ENCODE data around the gene KRTAP1-4. TPM values are rescaled to one million over a fixed set of nuclear protein-coding genes. Genes with fewer than 3 reads are reported as not detected.

Gene KRTAP1-4
- polyA plus RNA-seq, 4 donors, result not detected

DNA sequence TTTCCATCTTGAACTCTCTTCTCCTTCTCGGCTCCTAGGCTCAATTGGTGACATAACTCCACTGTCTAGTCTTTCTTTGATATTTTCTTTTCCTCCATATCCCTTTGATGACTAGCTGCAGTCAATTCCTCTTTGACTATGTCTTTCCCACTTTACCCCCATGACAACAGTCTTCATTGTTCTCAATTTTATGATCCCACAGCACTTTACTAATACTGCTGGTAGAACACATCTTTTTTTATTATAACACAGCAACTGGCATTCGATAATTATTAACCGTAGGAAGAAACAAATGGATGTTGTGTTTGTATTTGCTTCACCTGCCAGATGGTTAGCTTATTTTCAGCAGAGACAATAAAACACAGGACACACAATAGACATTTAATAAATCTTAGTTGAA is 37.3 kb downstream of the KRTAP1-4 start:
- no peak overlapping the region for H3K4me3 ChIP-seq (ENCODE audit: low read depth in 1 of 3, low read length in 3 of 3)
- H3K36me3 ChIP-seq (ENCODE audit: control insufficient read depth in 3 of 3, insufficient read depth in 2 of 3, low read depth in 1 of 3, low read length in 3 of 3), result no peaks in the 10 kb centered on the region
- DNase-seq (peak in 1 of 2 donors; percentile 10), FAIRE-seq (no peak)
- no peaks in the 10 kb centered on the region for H3K9me3 ChIP-seq (ENCODE audit: control insufficient read depth in 2 of 2, insufficient read depth in 1 of 2, low read depth in 1 of 2, low read length in 1 of 2)
- no peaks in the 10 kb centered on the region for H3K4me1 ChIP-seq (ENCODE audit: control insufficient read depth in 3 of 3, insufficient read depth in 2 of 3, low read depth in 1 of 3, low read length in 2 of 3)
- no peak overlapping the region for H3K27ac ChIP-seq (ENCODE audit: low read depth in 1 of 3, low read length in 2 of 3)
- H3K27me3 ChIP-seq (ENCODE audit: control insufficient read depth in 3 of 3, insufficient read depth in 3 of 3, low read length in 3 of 3), result peaks cover 0 to 4% (median 3%) of the 10 kb centered on the region in 3 donors
- 19 to 63% (median 35%) methylated on average over 3 of the region's 3 CpGs for WGBS, 3 donors

- Histone ChIP-seq H3K4me1 (ENCODE audit: control insufficient read depth in 3 of 3, insufficient read depth in 2 of 3, low read depth in 1 of 3, low read length in 2 of 3) (no peaks in the 10 kb centered on the region), H3K9me3 (ENCODE audit: control insufficient read depth in 2 of 2, insufficient read depth in 1 of 2, low read depth in 1 of 2, low read length in 1 of 2) (no peaks in the 10 kb centered on the region), H3K4me3 (ENCODE audit: low read depth in 1 of 3, low read length in 3 of 3) (no peak overlapping the region), H3K36me3 (ENCODE audit: control insufficient read depth in 3 of 3, insufficient read depth in 2 of 3, low read depth in 1 of 3, low read length in 3 of 3) (no peaks in the 10 kb centered on the region), H3K27ac (ENCODE audit: low read depth in 1 of 3, low read length in 2 of 3) (no peak overlapping the region), H3K27me3 (ENCODE audit: control insufficient read depth in 3 of 3, insufficient read depth in 3 of 3, low read length in 3 of 3) (peaks cover 0 to 2% (median 0%) of the 10 kb centered on the region in 3 donors)
- no peak for FAIRE-seq
- no peak for DNase-seq
- WGBS, 3 donors, result 56 to 73% (median 61%) methylated on average over 8 of the region's 8 CpGs
Measured at GRCh38 chr17:40986920-40987319, 43.1 kb downstream of the KRTAP1-4 start.

DNA sequence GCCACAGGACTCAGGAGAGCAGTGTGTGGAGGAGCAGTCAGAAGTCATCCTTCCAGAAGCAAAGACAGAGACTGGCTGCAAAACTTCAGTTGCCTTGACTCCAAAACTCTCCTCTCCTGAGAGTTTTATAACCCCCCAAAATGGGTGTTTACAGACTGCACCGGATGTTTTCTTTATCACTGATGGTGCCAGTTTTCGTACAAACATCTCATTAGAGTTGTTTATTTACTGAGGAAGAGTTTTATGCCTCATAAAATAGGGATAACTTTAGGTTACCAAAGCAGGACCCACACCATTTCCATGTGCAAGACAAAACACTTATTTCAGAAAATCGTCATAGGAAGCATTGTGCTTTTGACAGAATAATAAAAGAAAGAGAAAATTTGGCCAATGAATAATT is 45.8 kb downstream of the KRTAP1-4 start, which contains the start of gene KRT40:
Gene KRT40 (minus strand): TSS at position 101 of the 400 bp plus-strand sequence. CDS start 53 bp downstream, at position 48.
- no peaks in the 10 kb centered on the region for H3K4me1 ChIP-seq (ENCODE audit: control insufficient read depth in 3 of 3, insufficient read depth in 2 of 3, low read depth in 1 of 3, low read length in 2 of 3)
- 42 to 46% (median 46%) methylated on average over 3 of the region's 3 CpGs for WGBS, 3 donors
- FAIRE-seq (no peak), DNase-seq (no peak)
- no peaks in the 10 kb centered on the region for H3K9me3 ChIP-seq (ENCODE audit: control insufficient read depth in 2 of 2, insufficient read depth in 1 of 2, low read depth in 1 of 2, low read length in 1 of 2)
- peaks cover 0 to 2% (median 0%) of the 10 kb centered on the region in 3 donors for H3K27me3 ChIP-seq (ENCODE audit: control insufficient read depth in 3 of 3, insufficient read depth in 3 of 3, low read length in 3 of 3)
- no peak within 1 kb of the TSS for H3K27ac ChIP-seq (ENCODE audit: low read depth in 1 of 3, low read length in 2 of 3)
- H3K4me3 ChIP-seq (ENCODE audit: low read depth in 1 of 3, low read length in 3 of 3), result no peak within 1 kb of the TSS
- H3K36me3 ChIP-seq (ENCODE audit: control insufficient read depth in 3 of 3, insufficient read depth in 2 of 3, low read depth in 1 of 3, low read length in 3 of 3), result no peaks in the 10 kb centered on the region

DNA sequence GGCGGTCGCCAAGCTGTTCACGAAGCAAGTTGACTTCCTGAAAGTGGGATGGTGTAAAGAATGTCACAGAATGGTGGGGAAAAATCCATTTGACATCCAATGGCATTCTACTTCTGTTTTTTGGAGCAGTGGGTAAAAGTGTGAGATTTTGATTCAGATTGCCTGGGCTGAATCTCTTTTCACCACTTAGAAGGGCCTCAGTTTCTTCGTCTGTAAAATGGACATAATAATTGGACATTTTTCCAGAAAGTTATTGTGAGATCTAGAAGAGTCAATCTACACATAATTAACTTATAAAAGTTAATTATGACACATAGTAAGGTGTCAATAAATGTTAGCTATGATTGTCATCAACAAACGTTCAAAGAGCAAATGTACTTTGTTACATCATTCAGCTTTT is 48.9 kb downstream of the KRTAP1-4 start:
- H3K36me3 ChIP-seq (ENCODE audit: control insufficient read depth in 3 of 3, insufficient read depth in 2 of 3, low read depth in 1 of 3, low read length in 3 of 3), result no peaks in the 10 kb centered on the region
- H3K27ac ChIP-seq (ENCODE audit: low read depth in 1 of 3, low read length in 2 of 3), result no peak overlapping the region
- H3K4me1 ChIP-seq (ENCODE audit: control insufficient read depth in 3 of 3, insufficient read depth in 2 of 3, low read depth in 1 of 3, low read length in 2 of 3), result no peaks in the 10 kb centered on the region
- FAIRE-seq (no peak), DNase-seq (no peak)
- no peaks in the 10 kb centered on the region for H3K9me3 ChIP-seq (ENCODE audit: control insufficient read depth in 2 of 2, insufficient read depth in 1 of 2, low read depth in 1 of 2, low read length in 1 of 2)
- WGBS, 3 donors, result 50 to 71% (median 63%) methylated on average over 5 of the region's 5 CpGs
- no peak overlapping the region for H3K4me3 ChIP-seq (ENCODE audit: low read depth in 1 of 3, low read length in 3 of 3)
- peaks cover 0 to 4% (median 3%) of the 10 kb centered on the region in 3 donors for H3K27me3 ChIP-seq (ENCODE audit: control insufficient read depth in 3 of 3, insufficient read depth in 3 of 3, low read length in 3 of 3)

- FAIRE-seq, result no peak
- WGBS, 3 donors, result 40 to 63% (median 50%) methylated on average over 8 of the region's 8 CpGs
Measured at GRCh38 chr17:40980596-40980995, 49.4 kb downstream of the KRTAP1-4 start.

DNA sequence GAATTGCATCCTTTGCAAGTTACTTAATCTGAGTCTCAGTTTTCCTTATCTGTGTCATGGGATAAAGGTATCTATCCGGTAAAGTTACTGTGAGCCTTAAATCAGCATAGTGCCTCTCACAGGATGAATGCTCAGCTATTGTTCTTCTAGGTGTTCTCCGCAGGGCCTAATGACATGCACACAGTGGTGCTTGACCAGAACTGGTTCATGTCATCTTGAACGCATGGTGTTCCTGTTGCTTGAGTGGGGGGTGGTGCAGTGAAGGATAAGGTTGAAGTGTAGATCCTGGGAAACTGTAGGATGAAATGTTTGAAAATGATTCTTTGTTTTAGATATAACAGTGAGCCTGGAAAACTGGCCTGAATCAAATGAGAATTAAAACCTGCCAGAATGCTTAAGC is 49.9 kb downstream of the KRTAP1-4 start:
- H3K27me3 ChIP-seq (ENCODE audit: control insufficient read depth in 3 of 3, insufficient read depth in 3 of 3, low read length in 3 of 3), result peaks cover 0 to 6% (median 3%) of the 10 kb centered on the region in 3 donors
- FAIRE-seq, result no peak
- H3K4me1 ChIP-seq (ENCODE audit: control insufficient read depth in 3 of 3, insufficient read depth in 2 of 3, low read depth in 1 of 3, low read length in 2 of 3), result no peaks in the 10 kb centered on the region
- no peaks in the 10 kb centered on the region for H3K36me3 ChIP-seq (ENCODE audit: control insufficient read depth in 3 of 3, insufficient read depth in 2 of 3, low read depth in 1 of 3, low read length in 3 of 3)
- H3K9me3 ChIP-seq (ENCODE audit: control insufficient read depth in 2 of 2, insufficient read depth in 1 of 2, low read depth in 1 of 2, low read length in 1 of 2), result no peaks in the 10 kb centered on the region
- no peak overlapping the region for H3K27ac ChIP-seq (ENCODE audit: low read depth in 1 of 3, low read length in 2 of 3)
- 91 to 94% (median 93%) methylated on average over 3 of the region's 3 CpGs for WGBS, 3 donors
- DNase-seq, result no peak
- no peak overlapping the region for H3K4me3 ChIP-seq (ENCODE audit: low read depth in 1 of 3, low read length in 3 of 3)

More at GRCh38 chr17:40980596-40980995, 49.4 kb downstream of the KRTAP1-4 start:
- H3K27me3 ChIP-seq (ENCODE audit: control insufficient read depth in 3 of 3, insufficient read depth in 3 of 3, low read length in 3 of 3), result peaks cover 0 to 6% (median 3%) of the 10 kb centered on the region in 3 donors
- no peaks in the 10 kb centered on the region for H3K4me1 ChIP-seq (ENCODE audit: control insufficient read depth in 3 of 3, insufficient read depth in 2 of 3, low read depth in 1 of 3, low read length in 2 of 3)
- H3K9me3 ChIP-seq (ENCODE audit: control insufficient read depth in 2 of 2, insufficient read depth in 1 of 2, low read depth in 1 of 2, low read length in 1 of 2), result no peaks in the 10 kb centered on the region
- no peaks in the 10 kb centered on the region for H3K36me3 ChIP-seq (ENCODE audit: control insufficient read depth in 3 of 3, insufficient read depth in 2 of 3, low read depth in 1 of 3, low read length in 3 of 3)
- H3K27ac ChIP-seq (ENCODE audit: low read depth in 1 of 3, low read length in 2 of 3), result no peak overlapping the region
- no peak for DNase-seq
- H3K4me3 ChIP-seq (ENCODE audit: low read depth in 1 of 3, low read length in 3 of 3), result no peak overlapping the region

Other genes with a start within 250 kb of the KRTAP1-4 start
- under 1 TPM in 1 of 4 donors, not detected in 3; 0.03 TPM for gene KRT27, start 247.6 kb downstream of the KRTAP1-4 start, polyA plus RNA-seq
- gene KRT28, start 230.2 kb downstream of the KRTAP1-4 start, polyA plus RNA-seq, result not detected
- gene KRT10, start 207.6 kb downstream of the KRTAP1-4 start, polyA plus RNA-seq, result 10 to 100 TPM; 18.7 to 51.3 (median 36.8) TPM
- 1 to 10 TPM in 2 of 4 donors, under 1 TPM in 2; 0.28 to 9.2 (median 3.1) TPM for gene KRT12, start 163.0 kb downstream of the KRTAP1-4 start, polyA plus RNA-seq
- 1,000 to 10,000 TPM in 1 of 4 donors, 100 to 1,000 TPM in 2, 10 to 100 TPM in 1; 66.8 to 1,534 (median 545) TPM for gene KRT20, start 145.0 kb downstream of the KRTAP1-4 start, polyA plus RNA-seq
- gene KRT23, start 92.5 kb downstream of the KRTAP1-4 start, polyA plus RNA-seq, result under 1 TPM in 2 of 4 donors, not detected in 2; 0.66 to 0.82 TPM
- gene KRT39, start 63.2 kb downstream of the KRTAP1-4 start, polyA plus RNA-seq, result under 1 TPM in 2 of 4 donors, not detected in 2; 0.03 to 0.04 TPM
- gene KRT40, start 45.9 kb downstream of the KRTAP1-4 start, polyA plus RNA-seq, result under 1 TPM in 3 of 4 donors, not detected in 1; 0.10 to 0.45 (median 0.12) TPM
- not detected for gene KRTAP3-3, start 36.0 kb downstream of the KRTAP1-4 start, polyA plus RNA-seq
- not detected for gene KRTAP3-2, start 30.3 kb downstream of the KRTAP1-4 start, polyA plus RNA-seq
- gene KRTAP3-1, start 21.1 kb downstream of the KRTAP1-4 start, polyA plus RNA-seq, result not detected
- gene KRTAP1-5, start 3.0 kb downstream of the KRTAP1-4 start, polyA plus RNA-seq, result under 1 TPM in 1 of 4 donors, not detected in 3; 0.04 TPM
- not detected for gene KRTAP1-3, start 4.7 kb upstream of the KRTAP1-4 start, polyA plus RNA-seq
- not detected for gene KRTAP1-1, start 11.3 kb upstream of the KRTAP1-4 start, polyA plus RNA-seq
- not detected for gene KRTAP2-1, start 17.1 kb upstream of the KRTAP1-4 start, polyA plus RNA-seq
- not detected for gene KRTAP2-2, start 25.0 kb upstream of the KRTAP1-4 start, polyA plus RNA-seq
- not detected for gene KRTAP2-3, start 29.9 kb upstream of the KRTAP1-4 start, polyA plus RNA-seq
- gene KRTAP2-4, start 35.7 kb upstream of the KRTAP1-4 start, polyA plus RNA-seq, result not detected
- gene KRTAP4-7, start 54.0 kb upstream of the KRTAP1-4 start, polyA plus RNA-seq, result not detected
- not detected for gene KRTAP4-8, start 67.9 kb upstream of the KRTAP1-4 start, polyA plus RNA-seq
- not detected for gene KRTAP4-16, start 72.0 kb upstream of the KRTAP1-4 start, polyA plus RNA-seq
- not detected for gene KRTAP4-9, start 75.2 kb upstream of the KRTAP1-4 start, polyA plus RNA-seq
- gene KRTAP4-11, start 88.2 kb upstream of the KRTAP1-4 start, polyA plus RNA-seq, result not detected
- not detected for gene KRTAP4-12, start 94.0 kb upstream of the KRTAP1-4 start, polyA plus RNA-seq
- gene KRTAP4-6, start 110.3 kb upstream of the KRTAP1-4 start, polyA plus RNA-seq, result not detected
- gene KRTAP4-5, start 119.6 kb upstream of the KRTAP1-4 start, polyA plus RNA-seq, result not detected
- not detected for gene KRTAP4-4, start 130.6 kb upstream of the KRTAP1-4 start, polyA plus RNA-seq
- gene KRTAP4-3, start 138.0 kb upstream of the KRTAP1-4 start, polyA plus RNA-seq, result not detected
- gene KRTAP4-2, start 148.0 kb upstream of the KRTAP1-4 start, polyA plus RNA-seq, result not detected
- not detected for gene KRTAP4-1, start 154.7 kb upstream of the KRTAP1-4 start, polyA plus RNA-seq
- not detected for gene KRTAP9-1, start 159.7 kb upstream of the KRTAP1-4 start, polyA plus RNA-seq
- not detected for gene KRTAP9-2, start 196.5 kb upstream of the KRTAP1-4 start, polyA plus RNA-seq
- gene KRTAP9-3, start 202.3 kb upstream of the KRTAP1-4 start, polyA plus RNA-seq, result not detected
- gene KRTAP9-8, start 207.8 kb upstream of the KRTAP1-4 start, polyA plus RNA-seq, result not detected
- not detected for gene KRTAP9-4, start 219.5 kb upstream of the KRTAP1-4 start, polyA plus RNA-seq
- gene KRTAP9-9, start 225.2 kb upstream of the KRTAP1-4 start, polyA plus RNA-seq, result not detected
- not detected for gene KRTAP9-6, start 235.2 kb upstream of the KRTAP1-4 start, polyA plus RNA-seq
- gene KRTAP9-7, start 245.5 kb upstream of the KRTAP1-4 start, polyA plus RNA-seq, result not detected

Data from small intestine (tissue), 7 donors.